ENCODE results near the gene SMOC2. TPM values are rescaled to one million over a fixed set of nuclear protein-coding genes. Genes with fewer than 3 reads are reported as not detected.

Gene SMOC2
- total and polyA plus RNA-seq, 2 of the 4 experiments (the other 2 are of a cell fraction) = not detected

- Histone ChIP-seq H2AFZ (replicated peaks; ENCODE audit: low read length, poor library complexity) (no peak overlapping the region), H4K91ac (ENCODE audit: insufficient read depth, low read depth, low read length) (no peak overlapping the region), H3K9ac (ENCODE audit: low read depth, low read length) (no peak overlapping the region), H3K23ac (ENCODE audit: low read depth, low read length) (no peak overlapping the region), H3K4me1 (ENCODE audit: control insufficient read depth, insufficient read depth, low read length) (no peaks in the 10 kb centered on the region), H2BK5ac (ENCODE audit: low read depth, low read length, poor library complexity, severe bottlenecking) (no peak overlapping the region), H2BK20ac (ENCODE audit: low read depth, low read length) (no peak overlapping the region), H3K18ac (ENCODE audit: low read depth, low read length) (no peak overlapping the region), H2AK5ac (ENCODE audit: low read depth, low read length) (no peak overlapping the region), H3K9me1 (ENCODE audit: insufficient read depth, low read length) (no peaks in the 10 kb centered on the region), H2BK120ac (ENCODE audit: low read depth, low read length) (no peak overlapping the region), H3K4me3 (ENCODE audit: insufficient read depth, low read depth, low read length) (no peak overlapping the region), H4K20me1 (ENCODE audit: insufficient read depth, low read length) (no peaks in the 10 kb centered on the region), H3K79me1 (ENCODE audit: low read depth in 1 of 2, low read length in 2 of 2) (no peaks in the 10 kb centered on the region), H2BK15ac (ENCODE audit: low read depth, low read length) (no peak overlapping the region), H3K27ac (ENCODE audit: insufficient read depth, low read length) (no peak overlapping the region), H3K9me3 (ENCODE audit: control insufficient read depth, insufficient read depth, low read length) (peaks cover 44% of the 10 kb centered on the region), H3K36me3 (ENCODE audit: control insufficient read depth, insufficient read depth, low read length) (no peaks in the 10 kb centered on the region), H4K5ac (ENCODE audit: low read depth, low read length) (no peak overlapping the region), H3K4me2 (ENCODE audit: low read depth, low read length) (no peak overlapping the region), H3K56ac (ENCODE audit: extremely low read depth, insufficient read depth, low read length) (no peak overlapping the region), H2AK9ac (replicated peaks; ENCODE audit: low read depth, low read length, poor library complexity) (no peak overlapping the region), H3K4ac (ENCODE audit: low read depth, low read length) (no peak overlapping the region), H3K27me3 (ENCODE audit: control insufficient read depth, insufficient read depth, low read length) (no peaks in the 10 kb centered on the region), H4K8ac (ENCODE audit: low read depth in 2 of 2, low read length in 2 of 2) (no peak overlapping the region), H3K14ac (replicated peaks; ENCODE audit: low read depth, low read length) (no peak overlapping the region)
- ATAC-seq (ENCODE audit: low read depth) = no peak
- DNase-seq = no peak
- BruUV-seq (replicated peaks) = no TSS peak
- no peak for TF ChIP-seq MXI1 (IDR thresholded peaks at IDR 0.05; ENCODE audit: borderline replicate concordance, low read depth, low read length)
- no peak for TF ChIP-seq RCOR1 (IDR thresholded peaks at IDR 0.05; ENCODE audit: insufficient replicate concordance, low read length)
- TF ChIP-seq, protein P1, sequence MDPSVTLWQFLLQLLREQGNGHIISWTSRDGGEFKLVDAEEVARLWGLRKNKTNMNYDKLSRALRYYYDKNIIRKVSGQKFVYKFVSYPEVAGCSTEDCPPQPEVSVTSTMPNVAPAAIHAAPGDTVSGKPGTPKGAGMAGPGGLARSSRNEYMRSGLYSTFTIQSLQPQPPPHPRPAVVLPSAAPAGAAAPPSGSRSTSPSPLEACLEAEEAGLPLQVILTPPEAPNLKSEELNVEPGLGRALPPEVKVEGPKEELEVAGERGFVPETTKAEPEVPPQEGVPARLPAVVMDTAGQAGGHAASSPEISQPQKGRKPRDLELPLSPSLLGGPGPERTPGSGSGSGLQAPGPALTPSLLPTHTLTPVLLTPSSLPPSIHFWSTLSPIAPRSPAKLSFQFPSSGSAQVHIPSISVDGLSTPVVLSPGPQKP (IDR thresholded peaks at IDR 0.05; ENCODE audit: borderline replicate concordance, low read depth, low read length) = no peak
- no peak for TF ChIP-seq POLR2A (IDR thresholded peaks at IDR 0.05; ENCODE audit: low read depth, low read length)
- TF ChIP-seq FOS (IDR thresholded peaks at IDR 0.05; ENCODE audit: low read depth, low read length) = no peak
- no peak for TF ChIP-seq RAD21 (IDR thresholded peaks at IDR 0.05; ENCODE audit: low read length)
- dilution Hi-C loops (cut with HindIII; ENCODE audit: low sequenced_read_pairs, unreplicated experiment) = no loop called here
- ChIA-PET CTCF (no interaction called here), POLR2A (ENCODE audit: unreplicated experiment) (no interaction called here)
- WGBS, 2 experiments (ENCODE audit: extremely low coverage in 2 of 2, insufficient read length in 1 of 2) = no CpG with 5 or more reads among the region's 22 CpGs
- intact Hi-C loops (cut with micrococcal nuclease) = no loop called here
- in situ Hi-C loops (cut with MboI; ENCODE audit: low sequenced_read_pairs) = no loop called here
Observed at GRCh38 chr6:168717491-168717890, 276.5 kb downstream of the SMOC2 start.

Other genes starting within 250 kb of the SMOC2 start
- not detected in 2 replicates for gene DACT2, start 121.4 kb upstream of the SMOC2 start, total RNA-seq (2012; rRNA removed)
- not detected in 2 replicates for gene DACT2, start 121.4 kb upstream of the SMOC2 start, polyA plus RNA-seq (2012; rRNA removed)

All from IMR-90 (cell line).